C1 segment of cervical spinal cord (tissue), 14 donors: ENCODE results near the gene LINGO4.
A peak's percentile ranks its signal among the peaks of the same experiment; 100 is the strongest.

Experiments
- DNase-seq, 14 donors: peaks; one replicate each; lab custom pipeline; 2025; lab: John Stamatoyannopoulos, UW

LINGO4 gene

GRCh38 chr1:151805066-151805820, at the start of gene LINGO4:
TSS of gene LINGO4 (minus strand) at chr1:151805419. CDS start at chr1:151802704, 2,715 bp downstream.
- no peak for DNase-seq

GRCh38 chr1:151854658-151855057, 49.4 kb upstream of the LINGO4 start:
- no peak for DNase-seq

- DNase-seq = no peak
Observed at GRCh38 chr1:151853411-151853943, 48.3 kb upstream of the LINGO4 start, which contains the start of gene THEM5. TSS of gene THEM5 (minus strand) at chr1:151853712. CDS start at chr1:151853565, 147 bp downstream.

GRCh38 chr1:151852733-151853132, 47.5 kb upstream of the LINGO4 start:
- DNase-seq = no peak

- DNase-seq = no peak
Observed at GRCh38 chr1:151851886-151852285, 46.7 kb upstream of the LINGO4 start.

GRCh38 chr1:151849871-151850270, 44.7 kb upstream of the LINGO4 start:
- no peak for DNase-seq

GRCh38 chr1:151849126-151849525, 43.9 kb upstream of the LINGO4 start:
- no peak for DNase-seq

- DNase-seq = no peak
Observed at GRCh38 chr1:151847867-151848596, 42.8 kb upstream of the LINGO4 start.

- DNase-seq = no peak
Observed at GRCh38 chr1:151846686-151847237, 41.5 kb upstream of the LINGO4 start.

GRCh38 chr1:151846062-151846568, 40.9 kb upstream of the LINGO4 start:
- DNase-seq = no peak

GRCh38 chr1:151843398-151843797, 38.2 kb upstream of the LINGO4 start:
- DNase-seq = no peak

GRCh38 chr1:151841141-151841540, 35.9 kb upstream of the LINGO4 start:
- DNase-seq = peak in 3 of 14 donors; percentile 10 to 43 (median 19)

GRCh38 chr1:151840421-151840820, 35.2 kb upstream of the LINGO4 start:
- DNase-seq = no peak

GRCh38 chr1:151839457-151840403, 34.5 kb upstream of the LINGO4 start, which contains the start of gene C2CD4D:
TSS of gene C2CD4D (minus strand) at chr1:151839820. CDS start at chr1:151838989, 831 bp downstream.
- DNase-seq = peak in 13 of 14 donors; percentile 61 to 88 (median 80)

GRCh38 chr1:151839082-151839412, 33.8 kb upstream of the LINGO4 start:
- DNase-seq = no peak

- DNase-seq = peak in 1 of 14 donors; percentile 21
Observed at GRCh38 chr1:151838222-151839081, 33.2 kb upstream of the LINGO4 start.

GRCh38 chr1:151837884-151838221, 32.6 kb upstream of the LINGO4 start:
- DNase-seq = peak in 1 of 14 donors; percentile 4

GRCh38 chr1:151837197-151837596, 32.0 kb upstream of the LINGO4 start:
- DNase-seq = no peak

- no peak for DNase-seq
Observed at GRCh38 chr1:151835596-151835995, 30.4 kb upstream of the LINGO4 start.

- no peak for DNase-seq
Observed at GRCh38 chr1:151834239-151834638, 29.0 kb upstream of the LINGO4 start.
